GM18511 (cell line): Measurements from ENCODE around the gene SERPINA4.
"Not testable (repeated sequence)": the region's sequence is repeated elsewhere in the genome, so short reads cannot be mapped to it uniquely, and the experiment has no call there.

ENCODE experiments used
- ATAC-seq: cut with Tn5 transposase; IDR thresholded peaks from one replicate; pipeline ENCODE4 v1.9.1; 2021; ENCODE audit warnings: mild to moderate bottlenecking, moderate library complexity; ENCODE audit not compliant: unreplicated experiment

SERPINA4 gene

DNA sequence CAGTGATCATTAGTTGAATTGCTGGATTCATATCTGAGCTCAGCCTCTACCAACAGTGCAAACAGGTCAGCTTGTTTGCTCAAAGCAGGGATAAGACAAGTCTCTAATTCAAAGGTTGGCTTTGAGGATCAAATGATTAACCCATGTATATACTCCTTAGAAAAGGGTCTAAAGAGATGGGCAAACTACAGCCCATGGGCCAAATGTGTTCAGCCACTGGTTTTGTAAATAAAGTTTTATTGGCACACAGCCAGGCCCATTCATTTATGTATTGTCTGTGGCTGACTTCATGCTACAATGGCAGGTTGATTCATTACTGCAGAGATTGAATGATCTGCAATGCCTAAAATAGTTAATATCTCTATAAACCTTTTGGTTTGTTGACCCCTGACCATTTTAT, 3.1 kb downstream of the SERPINA4 start:
- no peak for ATAC-seq

DNA sequence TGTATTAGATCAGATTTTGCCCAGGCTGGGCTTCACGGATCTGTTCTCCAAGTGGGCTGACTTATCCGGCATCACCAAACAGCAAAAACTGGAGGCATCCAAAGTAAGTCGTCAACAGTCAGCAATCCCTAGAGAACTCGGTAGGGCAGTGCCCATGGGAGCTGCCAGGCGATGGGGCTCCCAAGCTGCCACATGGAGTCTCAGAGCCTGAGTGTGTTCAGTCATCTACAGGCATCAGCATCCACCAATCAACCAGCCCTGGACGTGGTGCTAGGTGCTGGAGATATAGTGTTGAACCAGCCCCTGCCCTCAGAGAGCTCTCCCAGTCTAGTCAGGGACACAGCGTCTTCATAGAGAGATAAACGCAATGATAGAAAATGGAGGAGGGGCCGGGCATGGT, 6.9 kb downstream of the SERPINA4 start:
- no peak for ATAC-seq

DNA sequence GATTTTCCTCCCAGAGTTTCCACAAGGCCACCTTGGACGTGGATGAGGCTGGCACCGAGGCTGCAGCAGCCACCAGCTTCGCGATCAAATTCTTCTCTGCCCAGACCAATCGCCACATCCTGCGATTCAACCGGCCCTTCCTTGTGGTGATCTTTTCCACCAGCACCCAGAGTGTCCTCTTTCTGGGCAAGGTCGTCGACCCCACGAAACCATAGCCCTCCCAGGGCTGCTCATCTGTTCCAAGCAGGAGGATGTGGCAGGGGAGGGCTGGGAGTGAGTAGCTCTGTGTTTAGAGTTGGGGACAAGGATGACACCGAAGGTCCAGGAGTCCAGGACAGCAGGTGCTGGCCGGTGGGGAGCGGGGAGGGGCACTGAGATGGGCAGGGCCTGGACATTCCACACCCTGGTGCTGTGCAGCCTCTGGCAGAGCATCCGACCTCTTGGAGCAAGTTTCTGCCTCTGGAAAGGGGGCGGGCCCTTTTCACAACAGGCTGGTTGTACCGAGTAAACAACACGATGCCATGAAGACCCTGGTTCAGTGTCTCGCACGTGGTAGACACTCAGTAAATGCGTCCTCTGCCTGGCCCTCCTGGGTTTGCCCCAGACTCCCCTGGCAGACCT, 8.2 kb downstream of the SERPINA4 start:
- no peak for ATAC-seq

DNA sequence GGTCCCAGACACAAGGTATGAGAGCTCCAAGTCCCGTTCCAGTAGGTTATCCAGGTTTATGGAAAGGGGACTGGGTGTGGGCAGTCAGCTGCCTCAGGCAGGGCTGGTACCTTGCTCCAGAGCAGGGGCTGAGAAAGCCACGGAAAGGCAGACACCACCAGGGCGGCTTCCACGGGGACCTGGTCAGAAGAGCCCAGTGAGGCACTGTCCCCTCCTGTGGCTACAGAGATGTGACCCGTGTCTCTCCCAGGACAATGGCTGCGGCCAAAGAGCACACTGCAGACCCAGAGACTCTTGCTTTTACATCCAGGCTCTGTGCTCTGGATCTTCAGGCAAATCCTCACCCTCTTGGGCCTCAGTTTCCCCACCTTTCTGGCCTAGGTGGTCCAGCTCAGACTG, 8.8 kb downstream of the SERPINA4 start:
- ATAC-seq = no peak

DNA sequence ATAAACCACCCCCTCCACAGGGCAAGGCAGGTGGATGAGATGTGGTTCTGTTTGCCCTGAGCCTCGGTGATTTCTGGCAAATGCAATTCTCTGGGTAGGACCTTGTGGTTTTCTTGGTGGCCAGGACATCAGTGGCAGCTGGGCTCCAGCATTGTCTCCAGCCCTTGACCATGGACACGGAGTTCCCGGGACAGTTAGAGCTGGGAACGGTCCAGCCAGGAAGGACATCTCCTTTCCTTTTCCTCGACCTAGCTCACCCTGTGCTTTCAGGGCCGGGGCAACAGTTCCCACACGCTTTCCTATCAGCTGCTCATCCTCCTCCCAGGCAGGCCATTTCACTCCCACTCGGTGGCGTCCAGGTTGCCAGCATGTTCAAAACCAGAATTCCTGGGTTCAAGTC, 9.2 kb downstream of the SERPINA4 start:
- ATAC-seq = no peak

DNA sequence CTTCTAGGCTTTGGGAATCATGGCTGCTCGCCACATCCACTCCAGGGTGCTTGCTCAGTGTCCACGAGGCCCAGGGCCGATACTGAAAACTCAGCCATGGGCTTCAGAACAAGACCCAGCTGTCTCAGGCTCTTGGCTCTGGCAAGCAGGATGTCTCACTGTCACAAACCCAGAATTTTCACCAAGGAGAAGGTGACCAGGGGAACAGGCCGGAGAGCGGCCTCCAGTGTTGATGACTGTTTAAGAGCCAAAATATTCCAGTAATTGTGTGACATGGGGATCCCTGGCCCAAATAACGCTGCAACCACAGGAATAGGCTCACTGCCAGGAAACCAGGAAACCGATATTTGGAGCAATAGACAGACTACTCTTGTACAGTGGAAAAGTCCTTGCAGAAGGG, 10.2 kb downstream of the SERPINA4 start:
- no peak for ATAC-seq

DNA sequence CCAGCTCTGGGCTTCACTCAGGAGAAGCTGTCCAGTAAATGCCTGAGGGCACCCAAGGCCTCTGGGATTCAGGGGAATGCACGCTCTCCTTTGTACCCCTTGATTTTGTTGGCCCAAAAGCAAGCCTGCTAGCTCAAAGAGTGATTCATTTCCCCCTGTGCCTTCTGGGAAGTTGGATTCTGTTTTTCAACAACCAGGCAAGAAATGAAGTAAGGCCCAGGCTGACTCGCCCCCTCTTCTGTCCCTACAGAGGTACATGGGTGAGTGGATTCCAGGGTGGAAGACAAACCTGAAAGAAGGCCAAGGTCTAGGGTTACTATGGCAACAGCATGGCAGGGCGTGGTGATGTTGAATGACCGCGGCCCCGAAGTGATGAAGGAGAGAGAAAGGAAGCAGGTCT, 10.7 kb downstream of the SERPINA4 start:
- ATAC-seq = no peak

DNA sequence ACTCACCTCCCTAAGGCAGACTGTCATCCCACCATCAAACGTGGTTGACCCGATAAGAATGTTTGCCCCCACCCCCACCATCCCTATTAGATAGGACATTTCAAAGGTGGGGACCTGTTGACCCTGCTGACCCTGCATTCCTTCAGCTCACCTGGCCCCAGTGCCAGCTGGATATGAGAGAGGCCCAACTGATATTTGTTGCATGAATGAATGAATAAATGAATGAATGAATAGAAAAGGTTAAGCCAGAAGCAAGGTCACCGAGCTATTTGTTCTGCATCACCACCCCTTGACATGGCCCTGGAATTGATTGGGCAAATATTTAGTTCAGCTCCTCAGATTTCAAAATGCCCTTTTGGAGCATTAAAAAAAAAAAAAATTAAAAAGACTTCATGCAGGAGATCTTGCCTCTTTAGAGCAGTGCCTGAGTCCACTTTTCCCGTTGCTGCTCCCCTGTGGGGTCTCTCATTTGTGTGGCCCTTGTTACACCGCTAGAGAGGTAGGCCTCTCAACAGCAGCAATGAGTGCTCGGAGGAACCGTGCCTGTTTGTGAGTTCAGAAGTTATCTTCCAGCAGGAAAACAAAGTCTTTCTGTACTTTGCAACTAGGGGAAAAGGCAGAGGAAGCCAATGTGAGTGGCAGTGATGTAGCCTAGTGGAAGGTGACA, 11.5 kb downstream of the SERPINA4 start:
- ATAC-seq = no peak

DNA sequence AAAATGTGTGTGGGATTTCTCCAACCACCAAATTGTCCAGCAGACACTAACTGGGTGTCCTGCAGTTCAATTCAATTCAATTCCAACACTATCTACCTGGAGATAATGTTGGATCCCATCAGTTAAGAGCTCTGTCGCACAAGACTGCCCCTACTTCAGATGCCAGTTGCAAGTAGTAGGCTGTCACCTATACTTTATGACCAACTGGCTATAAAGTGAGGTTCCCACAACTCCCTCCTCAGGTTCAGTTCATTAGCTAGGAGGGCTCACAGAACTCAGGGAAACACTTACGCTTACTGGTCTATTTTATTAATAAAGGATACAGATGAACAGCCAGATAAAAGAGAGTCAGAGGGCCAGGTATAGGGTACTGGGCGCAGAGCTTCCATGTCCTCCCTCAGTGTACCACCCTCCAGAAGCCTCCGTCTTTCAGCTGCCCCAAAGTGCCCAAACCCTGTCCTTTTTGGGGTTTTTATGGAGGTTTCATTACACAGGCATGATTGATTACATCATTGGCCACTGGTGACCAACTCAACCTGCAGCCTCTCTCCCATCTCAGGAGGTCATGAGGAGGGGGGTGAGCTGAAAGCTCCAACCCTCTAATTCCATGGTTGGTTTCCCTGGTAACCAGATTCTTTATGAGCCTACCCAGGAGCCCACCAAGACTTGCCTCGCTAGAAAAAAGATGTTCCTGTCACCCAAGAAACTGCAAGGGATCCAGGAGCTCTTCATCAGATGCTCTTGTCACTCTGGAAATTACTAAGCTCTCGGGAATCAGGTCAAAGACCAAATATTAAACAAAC, 12.4 kb downstream of the SERPINA4 start:
- no peak for ATAC-seq

DNA sequence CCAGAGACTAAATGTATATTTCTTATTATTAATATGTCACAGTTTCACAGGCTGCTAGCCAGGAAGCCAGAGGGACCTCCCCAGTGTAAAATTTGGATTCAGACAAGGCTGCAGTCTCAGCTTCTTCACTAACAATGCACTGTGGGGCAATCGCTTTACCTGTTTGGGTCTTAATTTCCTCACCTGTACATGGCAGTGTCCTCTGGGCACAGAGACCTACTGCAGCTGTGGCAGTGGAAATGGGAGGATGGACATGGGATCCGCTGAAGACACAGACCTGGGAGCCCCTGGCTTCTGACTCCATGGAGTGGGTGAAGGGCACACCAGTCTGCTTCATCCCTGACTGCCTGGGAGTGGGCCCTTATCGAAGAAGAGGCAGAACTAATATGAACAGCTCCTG, 13.1 kb downstream of the SERPINA4 start:
- no peak for ATAC-seq

DNA sequence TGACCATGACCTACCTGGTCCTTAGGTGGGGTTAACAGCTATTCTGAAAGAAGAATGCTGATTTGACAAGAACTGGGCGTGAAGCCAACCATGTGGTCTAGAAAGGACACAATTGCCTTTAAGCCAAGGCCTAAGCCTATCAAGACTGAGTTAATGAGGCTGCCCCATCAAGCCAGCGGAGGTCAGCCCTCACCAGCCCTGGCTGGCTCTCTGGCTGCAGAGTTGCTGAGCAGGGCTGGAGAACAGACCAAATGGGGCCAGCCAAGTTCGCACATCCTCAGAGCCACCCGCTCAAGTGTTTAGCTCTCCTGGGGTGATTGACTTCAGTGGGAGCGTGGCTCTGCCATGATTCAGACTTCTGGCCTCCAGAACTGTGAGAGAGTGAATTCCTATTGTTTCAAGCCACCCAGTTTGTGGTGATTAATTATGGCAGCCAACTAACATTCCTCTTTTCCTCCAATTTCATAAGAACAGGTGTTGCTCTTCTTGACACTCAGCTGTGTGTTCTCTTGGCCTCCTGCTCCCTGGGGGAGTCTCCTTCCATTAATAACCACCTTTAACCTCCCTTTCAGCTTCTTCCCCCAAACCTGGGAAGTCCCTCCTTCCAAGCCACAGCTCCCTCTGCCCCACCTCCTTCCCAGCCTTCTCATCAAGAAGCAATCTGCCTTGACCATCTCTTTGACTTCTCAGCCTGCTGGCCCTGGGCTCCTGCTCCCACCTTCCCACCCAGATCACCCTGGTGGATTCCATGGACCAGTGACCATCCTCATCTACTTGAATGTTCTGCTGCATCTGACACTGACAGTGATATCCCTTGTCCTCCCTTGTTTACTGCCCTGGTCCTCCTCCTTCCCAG, 14.7 kb downstream of the SERPINA4 start:
- ATAC-seq = no peak

DNA sequence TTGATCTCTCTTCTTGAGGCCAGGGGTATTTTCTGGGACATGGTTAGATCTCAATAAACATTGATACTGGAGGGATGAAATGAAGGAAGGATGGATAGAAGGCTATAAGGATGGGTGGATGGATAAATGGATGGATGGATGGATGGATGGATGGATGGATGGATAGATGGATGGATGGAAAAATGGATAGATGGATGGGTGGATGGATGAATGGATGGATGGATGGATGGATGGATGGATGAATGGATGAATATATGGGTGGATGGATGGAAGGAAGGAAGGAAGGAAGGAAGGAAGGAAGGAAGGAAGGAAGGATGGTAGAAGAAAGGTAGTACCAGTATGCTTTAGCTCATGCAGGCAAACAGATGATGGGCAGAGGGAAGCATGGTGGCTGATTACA, 16.2 kb downstream of the SERPINA4 start:
- ATAC-seq = not testable (repeated sequence)

DNA sequence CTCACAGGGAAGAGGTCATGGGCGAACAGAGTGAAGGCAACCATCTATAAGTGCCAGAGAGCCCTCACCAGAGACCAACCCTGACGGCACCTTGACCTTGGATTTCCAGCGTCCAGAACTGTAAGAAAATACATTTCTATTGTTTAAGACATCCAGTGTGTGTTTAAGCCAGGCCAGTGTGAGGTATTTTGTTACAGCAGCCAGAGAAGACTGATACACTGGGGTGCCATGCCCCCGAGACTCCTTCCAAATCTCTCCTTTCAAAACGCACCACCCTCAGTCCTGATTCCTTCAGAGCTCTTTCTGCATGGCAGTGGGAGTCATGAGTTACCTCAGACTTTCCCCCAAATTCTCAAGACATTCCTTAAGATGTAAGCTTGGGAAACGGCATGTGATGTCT, 17.5 kb downstream of the SERPINA4 start:
- no peak for ATAC-seq

DNA sequence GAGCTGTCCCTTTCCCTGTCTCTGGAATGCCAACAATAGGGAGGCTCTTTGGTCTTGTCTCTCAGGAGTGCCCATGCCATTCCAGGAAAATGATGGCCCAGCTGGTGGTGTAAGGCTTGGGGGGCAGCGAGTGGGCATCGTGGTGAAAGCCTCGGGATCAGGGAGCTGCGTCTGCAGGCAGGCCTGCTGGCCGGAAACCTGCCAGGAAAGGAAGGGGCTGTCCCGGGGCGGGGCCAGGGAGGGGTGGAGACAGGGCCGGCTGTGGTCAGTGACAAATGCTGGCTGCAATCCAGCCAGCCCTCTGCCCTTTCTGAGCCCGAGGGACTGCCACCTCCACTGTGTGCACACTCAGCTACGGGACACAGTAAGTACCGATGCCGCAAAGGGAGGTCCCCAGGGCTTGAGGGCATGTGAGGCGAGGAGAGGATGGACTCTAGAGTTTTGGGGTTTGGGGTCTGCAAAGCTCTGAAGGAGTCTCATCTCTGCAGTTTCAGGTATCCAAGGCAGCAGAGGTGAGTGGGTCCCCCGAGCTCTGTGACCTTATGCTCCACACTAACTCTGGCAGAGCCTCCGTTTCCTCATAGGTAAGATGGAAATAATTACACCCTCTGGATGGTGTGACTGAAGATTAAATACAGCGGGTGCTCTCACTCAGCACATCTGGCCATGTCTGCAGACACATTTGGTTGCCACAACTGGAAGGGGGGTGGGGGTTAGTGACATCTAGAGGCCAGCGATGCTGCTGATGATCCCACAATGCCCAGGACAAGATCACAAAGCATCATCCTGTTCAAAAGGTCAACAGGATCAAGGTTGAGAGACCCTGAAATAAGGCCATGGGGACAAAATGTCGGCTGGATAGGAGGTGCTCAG, 20.1 kb downstream of the SERPINA4 start, which contains the start of gene SERPINA5:
SERPINA5 (plus strand) TSS at position 300 of the 873 bp plus-strand sequence. CDS start 5,937 bp downstream, outside the sequence.
- no peak for ATAC-seq

DNA sequence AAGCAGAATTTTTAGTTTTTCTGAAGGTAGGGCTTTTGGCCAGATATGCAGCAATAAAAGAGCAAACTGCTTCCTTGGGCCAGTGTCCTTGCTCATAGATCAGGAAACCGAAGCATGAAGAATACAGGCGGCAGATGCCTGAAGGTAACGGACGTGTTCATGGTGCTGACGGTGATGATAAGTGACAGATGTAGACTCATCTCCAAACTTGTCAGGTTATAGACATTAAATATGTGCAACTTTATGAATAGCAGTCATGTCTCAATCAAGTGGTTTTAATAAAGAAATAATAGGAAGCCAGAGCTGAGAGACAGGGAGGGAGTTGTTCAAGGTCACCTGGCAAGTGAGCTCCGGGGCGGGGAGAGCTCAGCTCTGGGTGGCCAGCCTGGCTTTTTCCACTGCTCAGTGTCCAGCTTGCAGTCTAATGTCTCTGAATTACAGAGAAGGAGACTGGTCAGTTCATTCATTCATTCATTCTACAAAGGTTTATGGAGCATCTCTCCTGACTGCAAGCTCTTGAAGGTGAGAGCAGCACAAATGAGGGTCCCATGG, 21.0 kb downstream of the SERPINA4 start:
- no peak for ATAC-seq

DNA sequence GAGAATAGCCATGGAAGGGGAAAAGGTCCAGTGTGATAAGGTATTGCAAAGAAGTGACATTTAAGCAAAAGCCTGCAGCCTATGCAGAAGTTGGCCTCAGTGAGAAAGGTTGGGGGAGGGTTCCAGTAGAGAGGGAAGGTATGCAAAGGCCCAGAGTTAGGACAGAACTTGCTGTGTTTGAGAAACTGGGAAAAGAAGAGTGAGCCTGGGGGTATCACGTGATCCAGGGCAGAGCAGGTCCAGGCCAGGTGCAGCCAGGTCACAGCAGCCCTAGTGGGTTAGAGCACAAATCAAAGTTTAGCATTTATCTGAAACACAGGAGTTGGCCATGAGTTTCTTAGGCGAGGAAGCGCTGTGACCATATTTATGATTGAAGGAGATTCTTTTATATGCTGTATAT, 21.6 kb downstream of the SERPINA4 start:
- no peak for ATAC-seq

DNA sequence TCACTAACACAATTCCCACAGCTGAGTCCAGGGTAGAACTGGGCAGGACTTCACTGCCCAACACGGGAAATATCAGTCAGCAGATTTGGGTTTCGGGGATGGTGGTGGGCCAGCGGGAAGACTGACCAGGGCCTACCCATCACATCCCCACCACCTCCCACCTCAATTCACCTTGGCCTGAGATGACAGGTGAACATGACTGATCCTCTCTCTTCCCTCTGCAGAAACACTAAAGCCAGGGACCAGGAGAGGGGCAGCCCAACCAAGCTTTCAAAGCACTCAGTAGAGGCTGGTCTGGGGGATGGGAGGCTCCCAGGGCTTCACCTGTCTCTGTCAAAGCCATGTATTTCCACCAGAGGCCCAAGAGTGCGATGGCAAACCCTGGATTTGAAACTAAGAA, 22.3 kb downstream of the SERPINA4 start:
- no peak for ATAC-seq

DNA sequence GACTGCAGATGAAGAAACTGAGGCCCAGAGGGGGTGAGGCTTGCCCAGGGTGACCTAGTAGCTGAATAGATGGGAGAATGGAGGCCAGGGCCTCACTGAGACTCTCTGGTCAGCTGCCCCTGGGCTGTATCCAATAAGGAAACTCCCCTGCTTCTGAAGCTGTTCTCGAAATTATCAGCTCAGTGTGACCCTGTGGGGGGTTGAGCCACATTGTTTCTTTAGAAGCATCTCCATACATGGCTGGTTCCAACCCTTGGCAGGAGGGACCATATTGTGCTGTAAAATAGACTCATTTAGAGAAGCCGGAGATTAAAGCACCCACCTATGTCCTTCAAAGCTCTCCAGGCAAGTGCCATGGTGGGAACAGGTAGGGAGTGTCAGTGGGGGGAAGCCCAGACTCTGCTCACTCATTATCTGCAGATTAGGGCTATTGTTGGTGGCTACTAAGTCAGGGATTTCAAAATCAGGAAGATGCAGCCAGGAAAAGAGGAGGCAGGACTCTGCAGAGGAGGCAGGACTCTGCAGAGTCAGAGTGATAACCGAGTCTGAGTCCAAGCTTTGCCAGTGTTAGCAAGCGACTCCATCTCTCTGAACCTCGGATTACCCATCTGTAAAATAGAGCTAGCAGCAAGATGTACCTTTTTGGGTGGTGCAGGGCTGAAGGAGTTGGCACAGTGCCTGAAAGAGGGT, 23.5 kb downstream of the SERPINA4 start:
- ATAC-seq = no peak

DNA sequence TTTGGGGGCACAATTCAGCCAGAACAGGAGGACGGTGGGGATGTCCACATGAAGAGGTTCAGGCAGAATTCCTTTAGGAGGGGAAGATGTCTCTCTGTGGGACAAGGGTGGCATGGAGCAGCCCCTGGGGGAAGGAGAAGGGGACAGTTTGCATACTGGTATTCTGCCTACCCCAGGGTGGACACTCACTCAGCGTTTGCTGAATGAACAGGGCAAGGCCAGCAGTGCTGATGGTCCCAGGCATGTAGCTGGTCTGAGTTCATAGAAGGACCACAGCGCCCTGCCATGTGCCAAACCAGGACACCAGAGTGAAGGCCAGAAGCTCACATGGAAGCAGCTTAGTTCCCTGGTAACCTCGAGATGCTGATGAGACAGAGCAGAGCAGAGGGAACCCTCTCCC, 25.4 kb downstream of the SERPINA4 start:
- no peak for ATAC-seq
